Karpas-422 (cell line): ENCODE measurements around the gene RGS6. TPM values are rescaled to one million over a fixed set of nuclear protein-coding genes. Genes with fewer than 3 reads are reported as not detected.

Experiments
- DNase-seq: peaks from one replicate; pipeline ENCODE4 v3.0.0-alpha.2; 2015
- H2AFZ ChIP-seq: fragments of 200-600 bp; sonication (generic); 2 replicates; pipeline ENCODE4 v1.6.1; 2014; ENCODE audit warnings: antibody characterized with exemption, low read length, mixed read lengths
- H3K27ac ChIP-seq: fragments of 200-600 bp; sonication (generic); 2 replicates; pipeline ENCODE4 v1.5.1; 2014; ENCODE audit warnings: mild to moderate bottlenecking, low read length, moderate library complexity
- H3K27me3 ChIP-seq: fragments of 200-600 bp; sonication (generic); 2 replicates; pipeline ENCODE4 v1.6.1; 2014; ENCODE audit warnings: low read length, mixed read lengths
- H3K36me3 ChIP-seq: fragments of 200-600 bp; sonication (generic); 2 replicates; pipeline ENCODE4 v1.6.1; 2014; ENCODE audit warnings: low read length, mixed read lengths; ENCODE audit not compliant: insufficient read depth
- H3K4me1 ChIP-seq: fragments of 200-600 bp; sonication (generic); 2 replicates; pipeline ENCODE4 v1.6.1; 2014; ENCODE audit warnings: mild to moderate bottlenecking, low read length, mixed read lengths
- H3K4me2 ChIP-seq: fragments of 200-600 bp; sonication (generic); 2 replicates; pipeline ENCODE4 v1.6.1; 2014; ENCODE audit warnings: low read length, low read depth, mild to moderate bottlenecking; ENCODE audit not compliant: poor library complexity, severe bottlenecking
- H3K4me3 ChIP-seq: fragments of 200-600 bp; sonication (generic); 2 replicates; pipeline ENCODE4 v1.5.1; 2014; ENCODE audit warnings: mild to moderate bottlenecking, antibody characterized with exemption, low read length, mixed read lengths
- H3K79me2 ChIP-seq: fragments of 200-600 bp; sonication (generic); 2 replicates; pipeline ENCODE4 v1.6.1; 2014; ENCODE audit warnings: mild to moderate bottlenecking, low read length, mixed read lengths
- H3K9ac ChIP-seq: fragments of 200-600 bp; sonication (generic); 2 replicates; pipeline ENCODE4 v1.6.0; 2014; ENCODE audit warnings: low read length
- H3K9me2 ChIP-seq: fragments of 200-600 bp; sonication (generic), shearing (Covaris generic); replicated peaks from 2 replicates; pipeline ENCODE4 v1.6.0; 2014; ENCODE audit warnings: mild to moderate bottlenecking, low read length, moderate library complexity; ENCODE audit not compliant: insufficient read depth
- H3K9me3 ChIP-seq: fragments of 300-700, 200-600 bp; sonication (generic); 2 replicates; pipeline ENCODE4 v1.6.1; 2014; ENCODE audit warnings: low read length, mixed read lengths
- H4K20me1 ChIP-seq: fragments of 200-600 bp; sonication (generic); 2 replicates; pipeline ENCODE4 v1.6.1; 2014; ENCODE audit warnings: mild to moderate bottlenecking, antibody characterized with exemption, low read length, low read depth; ENCODE audit not compliant: insufficient read depth
- total RNA-seq: library from RNA; depleted of rRNA; stranded (reverse); fragments of >200 nt; shearing (Covaris generic); gene quantifications from 2 replicates; pipeline ENCODE4 v1.2.3, GENCODE V29; 2014; ENCODE audit warnings: low replicate concordance

RGS6 gene
- total RNA-seq, 1 experiment from 2014 or later: 0.07 TPM

DNA sequence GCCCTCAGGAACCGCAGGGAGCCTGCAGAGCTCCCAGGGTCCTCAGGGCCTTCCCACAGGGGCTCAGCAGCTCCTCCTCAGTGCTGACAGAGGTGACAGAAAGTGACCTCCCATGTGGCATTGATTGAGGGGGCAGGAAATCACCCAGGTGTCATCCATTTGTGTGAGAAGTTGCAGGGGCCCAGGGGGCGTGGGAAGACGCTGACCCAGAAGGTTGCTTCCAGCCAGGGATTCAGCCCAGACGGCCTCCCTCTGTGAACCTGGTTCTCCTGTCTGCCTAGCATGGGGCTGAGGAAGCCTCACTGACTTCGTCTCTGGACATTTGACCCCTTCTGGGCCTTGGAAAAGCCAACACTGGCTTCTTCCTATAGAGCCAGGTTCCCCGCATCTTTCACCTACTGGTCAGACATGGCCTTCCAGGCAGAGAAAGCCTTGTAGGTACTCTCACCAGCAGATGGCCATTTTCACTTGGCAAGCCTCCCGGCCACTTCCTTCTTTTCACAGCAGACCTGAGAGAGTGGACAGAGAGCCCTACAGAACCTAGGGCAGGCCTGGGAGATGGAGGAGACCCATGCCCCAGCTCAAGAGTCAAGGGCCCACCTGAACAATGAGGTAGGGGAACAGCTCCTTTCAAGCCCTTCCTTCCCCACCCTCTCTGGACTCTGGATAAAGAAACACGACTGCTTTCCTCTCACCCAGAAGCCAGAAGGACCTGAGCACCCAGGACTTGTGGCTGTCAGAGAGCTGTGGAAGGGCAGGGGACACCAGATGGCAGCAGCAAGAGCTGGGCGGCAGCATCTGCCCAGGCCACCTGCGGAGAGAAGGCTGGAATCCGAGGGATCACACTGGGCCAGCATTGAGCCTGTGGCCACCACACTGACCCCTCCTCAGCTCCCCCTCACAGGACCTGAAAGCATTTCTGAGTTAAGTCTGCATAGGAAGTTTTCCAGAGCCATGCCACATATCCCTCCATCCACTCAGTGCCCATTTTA lies 583.8 kb downstream of the RGS6 start:
- no peaks in the 10 kb centered on the region for H3K36me3 ChIP-seq
- no peak overlapping the region for H3K4me3 ChIP-seq
- no peak overlapping the region for H3K4me2 ChIP-seq
- H3K79me2 ChIP-seq: no peaks in the 10 kb centered on the region
- H4K20me1 ChIP-seq: no peaks in the 10 kb centered on the region
- H3K27me3 ChIP-seq: no peaks in the 10 kb centered on the region
- no peaks in the 10 kb centered on the region for H3K9me2 ChIP-seq
- DNase-seq: no peak
- peaks cover 38% of the 10 kb centered on the region for H3K4me1 ChIP-seq
- no peak overlapping the region for H3K9ac ChIP-seq
- no peak overlapping the region for H2AFZ ChIP-seq
- no peak overlapping the region for H3K27ac ChIP-seq
- 0 out of 2 replicates have a peak, but pooled peaks cover 6% of the 10 kb centered on the region for H3K9me3 ChIP-seq

DNA sequence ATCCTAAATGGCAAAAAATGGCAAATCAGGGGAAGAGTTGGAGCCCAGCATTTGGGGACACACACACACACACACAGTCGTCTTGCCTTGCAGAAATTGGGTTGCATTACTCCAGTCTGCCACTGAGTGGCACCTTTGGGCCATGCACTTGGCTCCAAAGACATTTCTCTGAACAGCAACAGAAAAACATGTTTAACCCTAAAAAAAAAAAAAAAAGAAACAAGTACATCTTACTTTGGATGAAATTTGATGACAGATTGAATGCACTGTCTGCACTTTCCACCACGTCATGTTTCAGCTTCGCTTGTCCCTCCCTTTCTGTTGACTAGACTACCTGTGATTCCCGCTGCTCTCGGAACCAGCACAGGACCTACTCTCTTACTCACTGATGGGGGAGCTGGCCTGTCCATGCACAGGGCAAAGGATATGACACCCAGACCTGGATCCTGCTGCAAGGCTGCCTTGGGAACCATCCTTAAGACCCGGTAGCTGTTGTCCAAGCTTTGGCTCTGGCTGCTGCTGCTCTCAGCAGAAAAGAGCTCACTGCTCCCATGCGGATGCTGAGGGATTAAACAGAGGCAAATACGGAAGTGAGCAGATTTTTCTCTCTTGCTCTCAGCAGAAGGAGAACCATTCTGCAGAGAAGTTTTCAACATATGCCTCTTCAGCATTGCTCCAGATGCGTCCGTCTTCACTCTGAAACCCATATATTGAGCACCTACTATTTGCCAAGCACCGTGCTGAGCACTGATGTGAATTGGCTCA lies 584.9 kb downstream of the RGS6 start:
- peak overlapping the region; percentile 31 for H3K4me2 ChIP-seq
- peak overlapping the region; percentile 13; the same call in 1 of the 2 replicates for H3K9ac ChIP-seq
- H3K4me3 ChIP-seq: no peak overlapping the region; the same call in 1 of the 2 replicates

DNA sequence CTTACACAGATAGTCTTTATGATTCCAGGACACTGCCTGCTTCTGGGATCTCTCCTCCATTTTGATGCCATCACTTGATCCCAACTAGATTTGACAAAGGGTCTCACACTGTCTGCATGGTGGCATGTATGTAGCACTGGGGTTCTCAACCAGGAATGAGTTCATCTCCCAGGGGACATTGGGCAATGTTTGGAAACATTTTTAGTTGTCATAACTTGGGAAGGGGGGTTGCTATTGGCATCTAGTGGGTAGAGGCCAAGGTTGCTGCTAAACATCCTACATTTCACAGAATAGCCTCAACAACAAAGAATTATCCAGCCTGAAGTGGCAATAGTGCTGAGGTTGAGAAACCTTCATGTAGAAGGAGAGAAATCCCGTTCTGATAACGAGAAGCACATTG lies 585.5 kb downstream of the RGS6 start:
- Histone ChIP-seq H3K9me3 (0 out of 2 replicates have a peak, but pooled peaks cover 6% of the 10 kb centered on the region), H3K4me3 (no peak overlapping the region), H3K4me2 (peak overlapping the region; percentile 31), H3K9ac (0 out of 2 replicates have a peak overlapping the region, but pooled peaks have one; percentile 3), H3K79me2 (no peaks in the 10 kb centered on the region), H2AFZ (peak overlapping the region; percentile 52; the same call in 1 of the 2 replicates), H4K20me1 (no peaks in the 10 kb centered on the region), H3K27ac (peak overlapping the region; percentile 88), H3K27me3 (no peaks in the 10 kb centered on the region), H3K36me3 (no peaks in the 10 kb centered on the region), H3K4me1 (peaks cover 53% of the 10 kb centered on the region), H3K9me2 (no peaks in the 10 kb centered on the region)
- DNase-seq: no peak

More for the DNA sequence above, 584.9 kb downstream of the RGS6 start:
- DNase-seq: peak; percentile 93
- Histone ChIP-seq H3K9me2 (no peaks in the 10 kb centered on the region), H3K27me3 (no peaks in the 10 kb centered on the region), H3K27ac (peak overlapping the region; percentile 88), H3K79me2 (no peaks in the 10 kb centered on the region), H3K4me1 (peaks cover 48% of the 10 kb centered on the region), H3K36me3 (no peaks in the 10 kb centered on the region), H2AFZ (no peak overlapping the region; the same call in 1 of the 2 replicates), H4K20me1 (no peaks in the 10 kb centered on the region), H3K9me3 (0 out of 2 replicates have a peak, but pooled peaks cover 6% of the 10 kb centered on the region)

DNA sequence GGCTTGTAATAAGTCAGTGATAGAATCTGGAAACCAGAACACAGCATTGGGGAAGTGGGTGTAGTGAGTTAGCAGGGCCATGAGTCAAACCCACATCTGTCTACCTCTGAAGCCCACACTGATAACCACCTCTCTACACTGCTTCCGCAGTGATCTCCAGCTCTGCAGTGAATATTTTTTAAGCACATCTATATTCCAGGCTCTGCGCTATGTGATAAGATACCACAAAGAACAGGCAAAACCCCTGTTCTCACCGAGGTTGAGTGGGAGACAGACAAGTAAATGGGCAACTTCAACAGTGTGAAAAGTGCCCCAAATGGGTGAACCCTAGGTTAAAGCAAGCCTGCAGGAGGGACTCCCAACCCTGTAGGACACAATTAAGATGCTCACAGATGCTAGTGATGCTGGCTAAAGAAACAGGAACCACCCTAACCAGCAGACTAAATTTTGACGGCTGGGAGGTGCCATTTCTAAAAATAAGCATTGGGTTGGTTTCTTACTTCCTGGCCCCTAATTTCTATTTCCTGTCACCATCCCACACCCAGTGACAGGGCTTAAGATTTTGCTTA lies 586.7 kb downstream of the RGS6 start:
- no peaks in the 10 kb centered on the region for H3K9me2 ChIP-seq
- peak overlapping the region; percentile 62 for H3K4me2 ChIP-seq
- H3K27ac ChIP-seq: peak overlapping the region; percentile 88
- DNase-seq: peak; percentile 92
- H3K27me3 ChIP-seq: no peaks in the 10 kb centered on the region
- H3K9ac ChIP-seq: peak overlapping the region; percentile 44
- H2AFZ ChIP-seq: peak overlapping the region; percentile 52
- no peaks in the 10 kb centered on the region for H3K36me3 ChIP-seq
- H3K4me1 ChIP-seq: peaks cover 53% of the 10 kb centered on the region
- H3K79me2 ChIP-seq: no peaks in the 10 kb centered on the region
- peak overlapping the region; percentile 34 for H3K4me3 ChIP-seq
- 0 out of 2 replicates have a peak, but pooled peaks cover 6% of the 10 kb centered on the region for H3K9me3 ChIP-seq
- H4K20me1 ChIP-seq: no peaks in the 10 kb centered on the region

DNA sequence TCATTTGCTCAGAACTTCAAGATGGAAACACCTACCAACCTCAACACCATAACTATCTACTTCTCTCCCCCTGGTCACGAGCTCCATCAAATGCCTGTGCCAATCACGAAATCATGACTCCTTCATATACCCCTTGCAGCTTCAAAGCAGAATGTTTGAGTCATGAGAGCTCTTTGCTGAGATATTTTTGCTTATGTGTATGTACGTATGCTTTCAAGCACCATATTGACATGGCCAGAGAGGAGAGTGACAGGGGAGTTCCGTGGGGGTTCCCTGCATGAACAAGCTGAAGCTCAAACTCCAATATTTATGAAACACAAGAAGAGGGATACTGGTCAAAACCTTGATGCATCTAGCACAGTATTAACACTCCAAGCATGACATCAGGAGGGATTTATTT lies 587.3 kb downstream of the RGS6 start:
- Histone ChIP-seq H4K20me1 (no peaks in the 10 kb centered on the region), H3K79me2 (no peaks in the 10 kb centered on the region), H3K9me3 (0 out of 2 replicates have a peak, but pooled peaks cover 6% of the 10 kb centered on the region), H3K4me3 (peak overlapping the region; percentile 34), H3K4me1 (peaks cover 53% of the 10 kb centered on the region), H3K9ac (no peak overlapping the region; the same call in 1 of the 2 replicates), H3K36me3 (no peaks in the 10 kb centered on the region), H2AFZ (peak overlapping the region; percentile 52), H3K9me2 (no peaks in the 10 kb centered on the region), H3K27ac (peak overlapping the region; percentile 88), H3K4me2 (peak overlapping the region; percentile 62), H3K27me3 (no peaks in the 10 kb centered on the region)
- no peak for DNase-seq

DNA sequence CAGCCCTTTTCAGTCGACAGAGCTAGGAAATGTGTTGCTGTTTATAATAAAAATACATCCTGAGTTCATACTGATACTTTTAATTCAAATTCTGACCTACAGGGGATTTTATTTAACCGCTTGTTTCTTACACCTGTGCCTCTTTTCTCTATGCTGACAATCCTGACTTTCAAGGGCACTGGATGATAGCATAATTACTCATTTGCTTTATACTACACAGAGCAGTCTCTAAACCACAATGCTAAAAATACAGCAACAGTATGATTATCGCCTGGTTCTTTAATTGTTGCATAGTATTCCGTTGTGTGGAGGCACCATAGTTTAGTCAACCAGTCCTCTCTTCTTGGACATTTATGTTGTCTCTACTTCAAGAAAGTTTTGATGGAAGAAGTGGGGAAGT lies 588.8 kb downstream of the RGS6 start:
- H3K9me3 ChIP-seq: 0 out of 2 replicates have a peak, but pooled peaks cover 6% of the 10 kb centered on the region
- no peak overlapping the region; the same call in 1 of the 2 replicates for H3K27ac ChIP-seq
- no peaks in the 10 kb centered on the region for H4K20me1 ChIP-seq
- H3K9ac ChIP-seq: no peak overlapping the region
- no peaks in the 10 kb centered on the region for H3K27me3 ChIP-seq
- H3K4me3 ChIP-seq: no peak overlapping the region
- no peaks in the 10 kb centered on the region for H3K36me3 ChIP-seq
- no peak overlapping the region for H3K4me2 ChIP-seq
- H3K79me2 ChIP-seq: no peaks in the 10 kb centered on the region
- no peak overlapping the region for H2AFZ ChIP-seq
- DNase-seq: no peak
- no peaks in the 10 kb centered on the region for H3K9me2 ChIP-seq
- H3K4me1 ChIP-seq: peaks cover 53% of the 10 kb centered on the region

DNA sequence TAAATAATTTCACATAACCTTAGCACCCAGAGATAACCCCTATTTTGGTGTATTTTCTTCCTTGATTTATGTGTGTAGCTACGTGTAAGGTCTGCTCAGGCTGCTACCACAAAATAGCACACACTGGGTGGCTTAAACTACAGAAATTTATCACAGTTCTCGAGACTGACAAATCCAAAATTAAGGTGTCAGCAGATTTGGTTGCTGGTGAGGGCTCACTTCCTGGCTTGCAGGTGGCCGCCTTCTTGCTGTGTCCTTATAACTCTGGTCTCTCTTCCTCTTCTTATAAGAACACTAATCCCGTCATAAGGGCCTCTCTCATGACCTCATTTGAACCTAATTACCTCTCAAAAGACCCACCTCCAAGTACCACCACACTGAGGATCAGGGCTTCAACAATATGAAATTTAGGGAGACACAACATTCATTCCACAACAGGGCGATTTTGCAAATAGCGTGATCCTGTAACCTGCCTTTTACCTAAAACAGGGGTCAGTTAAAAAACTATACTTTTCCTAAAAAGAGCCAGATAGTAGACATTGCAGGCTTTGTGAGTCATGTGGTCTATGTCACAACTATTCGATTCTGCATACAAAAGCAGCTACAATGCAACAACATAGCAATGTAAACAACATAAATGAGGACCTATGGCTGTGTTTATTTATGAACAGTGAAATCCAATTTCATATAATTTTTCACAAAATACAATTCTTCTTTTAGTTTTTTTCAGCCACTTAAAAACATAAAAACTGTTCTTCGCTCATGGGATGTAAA lies 589.9 kb downstream of the RGS6 start:
- H3K9me3 ChIP-seq: 0 out of 2 replicates have a peak, but pooled peaks cover 6% of the 10 kb centered on the region
- H3K9me2 ChIP-seq: no peaks in the 10 kb centered on the region
- 0 out of 2 replicates have a peak overlapping the region, but pooled peaks have one; percentile 1 for H3K4me3 ChIP-seq
- peak; percentile 60 for DNase-seq
- H3K27ac ChIP-seq: peak overlapping the region; percentile 54; the same call in 1 of the 2 replicates
- H4K20me1 ChIP-seq: no peaks in the 10 kb centered on the region
- no peaks in the 10 kb centered on the region for H3K79me2 ChIP-seq
- H3K9ac ChIP-seq: no peak overlapping the region
- H3K4me1 ChIP-seq: peaks cover 51% of the 10 kb centered on the region
- H3K4me2 ChIP-seq: peak overlapping the region; percentile 5
- peak overlapping the region; percentile 19; the same call in 1 of the 2 replicates for H2AFZ ChIP-seq
- no peaks in the 10 kb centered on the region for H3K27me3 ChIP-seq
- no peaks in the 10 kb centered on the region for H3K36me3 ChIP-seq
